ENCODE results near the gene SPATA3.
"Not testable (repeated sequence)": the region's sequence is repeated elsewhere in the genome, so short reads cannot be mapped to it uniquely, and the experiment has no call there.

SPATA3 gene

GRCh38 chr2:230999477-230999876 lies 3.6 kb downstream of the SPATA3 start:
- no peak for DNase-seq

GRCh38 chr2:231000211-231000904 lies 4.4 kb downstream of the SPATA3 start:
- no peak for DNase-seq

- no peak for DNase-seq
Measured at GRCh38 chr2:231001036-231001435, 5.1 kb downstream of the SPATA3 start.

- no peak for DNase-seq
Measured at GRCh38 chr2:231001921-231002320, 6.0 kb downstream of the SPATA3 start.

- DNase-seq, result no peak
Measured at GRCh38 chr2:231002641-231003040, 6.7 kb downstream of the SPATA3 start.

GRCh38 chr2:231003186-231003585 lies 7.3 kb downstream of the SPATA3 start:
- no peak for DNase-seq

- DNase-seq, result not testable (repeated sequence)
Measured at GRCh38 chr2:231004930-231005329, 9.0 kb downstream of the SPATA3 start.

GRCh38 chr2:231007286-231008098 lies 11.6 kb downstream of the SPATA3 start:
- DNase-seq, result no peak

- no peak for DNase-seq
Measured at GRCh38 chr2:231008131-231008530, 12.2 kb downstream of the SPATA3 start.

- DNase-seq, result no peak
Measured at GRCh38 chr2:231009236-231009919, 13.5 kb downstream of the SPATA3 start.

GRCh38 chr2:231010201-231010730 lies 14.3 kb downstream of the SPATA3 start:
- DNase-seq, result no peak

GRCh38 chr2:231011526-231011925 lies 15.6 kb downstream of the SPATA3 start:
- no peak for DNase-seq

- DNase-seq, result no peak
Measured at GRCh38 chr2:231012463-231012862, 16.5 kb downstream of the SPATA3 start.

GRCh38 chr2:231013820-231014219 lies 17.9 kb downstream of the SPATA3 start:
- DNase-seq, result no peak

- DNase-seq, result no peak
Measured at GRCh38 chr2:231015478-231015877, 19.6 kb downstream of the SPATA3 start.

- DNase-seq, result no peak
Measured at GRCh38 chr2:231015926-231016325, 20.0 kb downstream of the SPATA3 start.

- no peak for DNase-seq
Measured at GRCh38 chr2:231016566-231017230, 20.8 kb downstream of the SPATA3 start.

GRCh38 chr2:231017231-231017598 lies 21.3 kb downstream of the SPATA3 start:
- no peak for DNase-seq

GRCh38 chr2:231018184-231018583 lies 22.3 kb downstream of the SPATA3 start:
- DNase-seq, result no peak

GRCh38 chr2:231025059-231025458 lies 29.1 kb downstream of the SPATA3 start:
- DNase-seq, result not testable (repeated sequence)

- DNase-seq, result no peak
Measured at GRCh38 chr2:231028889-231029288, 33.0 kb downstream of the SPATA3 start.

GRCh38 chr2:231029563-231029962 lies 33.6 kb downstream of the SPATA3 start:
- DNase-seq, result no peak

GRCh38 chr2:231030725-231031124 lies 34.8 kb downstream of the SPATA3 start:
- DNase-seq, result no peak

All from kidney glomerular epithelial cell (primary cell).